Cardiac muscle cell (in vitro differentiated cells and primary cell): ENCODE measurements around the gene BCR. TPM values are rescaled to one million over a fixed set of nuclear protein-coding genes. Genes with fewer than 3 reads are reported as not detected.
A peak's percentile ranks its signal among the peaks of the same experiment; 100 is the strongest.

Source experiments
- DNase-seq, 2 donors: peaks; one replicate each; pipeline versions ENCODE4 v3.0.0 to v3.0.0-alpha.2; 2010 to 2017; ENCODE audit warnings: low read depth in 1 of 2, low spot score in 1 of 2
- H3K27ac ChIP-seq: fragments of 200-600 bp; sonication (generic); 2 replicates; pipeline ENCODE4 v1.5.1; 2016
- H3K27me3 ChIP-seq: fragments of 200-600 bp; sonication (generic); 2 replicates; pipeline ENCODE4 v1.6.0; 2016; ENCODE audit warnings: control low read depth
- H3K36me3 ChIP-seq: fragments of 200-600 bp; sonication (generic); 2 replicates; pipeline ENCODE4 v1.5.1; 2016; ENCODE audit warnings: control low read depth
- H3K4me1 ChIP-seq: fragments of 200-600 bp; sonication (generic); 2 replicates; pipeline ENCODE4 v1.8.1; 2017; ENCODE audit warnings: low read depth, mild to moderate bottlenecking, mixed run types
- H3K4me3 ChIP-seq: fragments of 200-600 bp; sonication (generic); 2 replicates; pipeline ENCODE4 v1.5.1; 2016; ENCODE audit warnings: mild to moderate bottlenecking
- H3K9me3 ChIP-seq: fragments of 200-600 bp; sonication (generic); 2 replicates; pipeline ENCODE4 v1.5.1; 2017; ENCODE audit warnings: low read depth, mild to moderate bottlenecking, control low read depth
- polyA plus RNA-seq: library from polyadenylated mRNA; unstranded; fragments of >200 nt; fragmentation: Nextera tagmentation; extraction: Ambion mirVana; gene quantifications from 2 replicates; pipeline ENCODE4 v1.2.1, GENCODE V29; 2016
- total RNA-seq: library from RNA; depleted of rRNA; stranded (reverse); fragments of >200 nt; gene quantifications from 2 replicates; pipeline ENCODE4 v1.2.3, GENCODE V29; 2016
- TF ChIP-seq, protein P1 (sequence below): IDR thresholded peaks from 2 replicates; pipeline ENCODE4 v1.5.1; 2012; ENCODE audit warnings: low read depth, mild to moderate bottlenecking, low read length

The BCR gene
- total and polyA plus RNA-seq, 2 experiments from 2014 or later, result 30.9 to 53.1 TPM

DNA sequence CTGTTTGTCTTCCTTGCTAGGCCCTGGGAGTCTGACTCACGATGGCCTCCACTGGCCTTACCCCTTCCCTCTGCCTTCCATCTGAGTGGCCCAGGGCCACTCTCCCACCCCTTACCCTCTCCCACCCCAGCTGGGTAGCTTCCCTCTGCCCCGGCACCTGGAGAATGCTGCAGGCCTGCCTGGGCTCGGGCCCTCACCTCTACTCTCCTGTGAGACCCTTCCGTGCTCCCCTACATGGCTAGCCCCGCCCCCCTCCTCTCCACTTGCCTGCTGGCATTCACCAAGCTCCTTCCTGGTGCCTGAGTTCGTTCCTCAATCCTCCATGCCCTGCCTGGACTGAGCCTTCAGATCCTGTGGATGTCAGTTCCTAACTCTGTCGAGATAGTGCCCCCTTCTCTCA, 26.3 kb upstream of the BCR start:
- H3K4me1 ChIP-seq, result no peaks in the 10 kb centered on the region
- no peaks in the 10 kb centered on the region for H3K27me3 ChIP-seq
- H3K4me3 ChIP-seq, result no peak overlapping the region
- no peak for DNase-seq
- H3K36me3 ChIP-seq, result no peaks in the 10 kb centered on the region
- no peaks in the 10 kb centered on the region for H3K9me3 ChIP-seq
- H3K27ac ChIP-seq, result no peak overlapping the region
- TF ChIP-seq, protein P1, sequence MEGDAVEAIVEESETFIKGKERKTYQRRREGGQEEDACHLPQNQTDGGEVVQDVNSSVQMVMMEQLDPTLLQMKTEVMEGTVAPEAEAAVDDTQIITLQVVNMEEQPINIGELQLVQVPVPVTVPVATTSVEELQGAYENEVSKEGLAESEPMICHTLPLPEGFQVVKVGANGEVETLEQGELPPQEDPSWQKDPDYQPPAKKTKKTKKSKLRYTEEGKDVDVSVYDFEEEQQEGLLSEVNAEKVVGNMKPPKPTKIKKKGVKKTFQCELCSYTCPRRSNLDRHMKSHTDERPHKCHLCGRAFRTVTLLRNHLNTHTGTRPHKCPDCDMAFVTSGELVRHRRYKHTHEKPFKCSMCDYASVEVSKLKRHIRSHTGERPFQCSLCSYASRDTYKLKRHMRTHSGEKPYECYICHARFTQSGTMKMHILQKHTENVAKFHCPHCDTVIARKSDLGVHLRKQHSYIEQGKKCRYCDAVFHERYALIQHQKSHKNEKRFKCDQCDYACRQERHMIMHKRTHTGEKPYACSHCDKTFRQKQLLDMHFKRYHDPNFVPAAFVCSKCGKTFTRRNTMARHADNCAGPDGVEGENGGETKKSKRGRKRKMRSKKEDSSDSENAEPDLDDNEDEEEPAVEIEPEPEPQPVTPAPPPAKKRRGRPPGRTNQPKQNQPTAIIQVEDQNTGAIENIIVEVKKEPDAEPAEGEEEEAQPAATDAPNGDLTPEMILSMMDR, result no peak

DNA sequence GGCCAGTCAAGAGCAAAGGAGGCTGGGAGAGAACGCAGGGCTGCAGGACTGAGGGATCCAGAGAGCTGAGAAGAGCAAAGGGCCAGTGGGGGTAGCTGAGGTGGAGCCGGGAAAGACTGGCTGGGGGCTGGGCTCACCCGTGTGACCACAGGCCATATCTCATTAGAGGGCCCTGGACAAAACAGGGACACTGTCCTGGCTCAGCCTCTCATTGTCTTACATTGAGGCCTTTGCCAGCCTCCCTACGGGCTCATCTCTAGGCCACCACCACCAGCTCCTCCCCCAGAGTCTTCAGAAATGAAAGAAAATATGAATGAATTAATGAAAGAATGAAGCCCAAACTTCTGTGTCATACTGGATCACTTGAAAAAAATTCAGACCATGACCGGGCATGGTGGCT, 25.8 kb upstream of the BCR start:
- Histone ChIP-seq H3K27me3 (no peaks in the 10 kb centered on the region), H3K27ac (no peak overlapping the region), H3K4me3 (no peak overlapping the region), H3K4me1 (no peaks in the 10 kb centered on the region), H3K36me3 (no peaks in the 10 kb centered on the region), H3K9me3 (no peaks in the 10 kb centered on the region)
- TF ChIP-seq, protein P1, result no peak
- no peak for DNase-seq

DNA sequence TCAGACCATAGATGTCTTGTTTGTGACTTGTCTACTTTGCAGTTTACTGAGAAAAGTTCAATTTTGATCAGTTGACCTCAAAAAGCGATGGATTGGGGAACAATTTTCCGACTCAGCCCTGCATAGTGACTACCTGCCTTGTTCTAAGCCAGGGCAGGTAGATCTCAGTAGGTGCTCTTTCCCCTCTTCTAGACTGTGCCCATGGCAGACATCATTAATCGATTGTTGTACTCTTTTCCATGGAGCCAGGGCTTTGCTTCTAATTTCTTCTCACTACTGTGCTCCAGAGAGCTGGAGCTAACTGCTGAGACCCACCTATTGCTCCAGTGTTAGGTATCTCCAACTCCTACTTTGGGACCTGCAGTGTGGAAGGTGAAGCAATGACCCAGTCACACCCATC, 25.2 kb upstream of the BCR start:
- TF ChIP-seq, protein P1, result no peak

DNA sequence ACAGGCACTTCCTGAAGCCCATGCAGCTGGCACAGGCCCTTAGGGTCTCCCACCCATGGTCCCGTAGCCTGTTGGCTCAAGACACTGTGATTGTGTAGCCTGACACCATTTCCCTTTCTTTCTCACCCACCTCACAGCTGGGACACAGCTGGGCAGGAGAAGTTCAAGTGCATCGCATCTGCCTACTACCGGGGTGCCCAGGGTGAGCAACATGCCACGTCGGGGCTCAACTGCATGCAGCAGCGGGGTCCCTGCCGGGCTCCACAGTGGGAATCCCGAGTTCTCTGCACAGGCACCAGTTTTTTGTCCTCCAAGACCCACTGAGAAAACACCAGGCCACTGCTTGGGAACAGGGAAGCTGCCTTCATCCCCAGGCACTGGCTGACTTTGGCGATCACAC, 24.5 kb upstream of the BCR start:
- Histone ChIP-seq H3K27me3 (no peaks in the 10 kb centered on the region), H3K27ac (no peak overlapping the region), H3K36me3 (no peaks in the 10 kb centered on the region), H3K4me1 (no peaks in the 10 kb centered on the region), H3K9me3 (no peaks in the 10 kb centered on the region), H3K4me3 (no peak overlapping the region)
- no peak for DNase-seq
- TF ChIP-seq, protein P1, result no peak

More for the DNA sequence above, 25.2 kb upstream of the BCR start:
- no peak overlapping the region for H3K4me3 ChIP-seq
- no peak overlapping the region for H3K27ac ChIP-seq
- H3K36me3 ChIP-seq, result no peaks in the 10 kb centered on the region
- H3K9me3 ChIP-seq, result no peaks in the 10 kb centered on the region
- DNase-seq, result no peak
- H3K4me1 ChIP-seq, result no peaks in the 10 kb centered on the region
- H3K27me3 ChIP-seq, result no peaks in the 10 kb centered on the region

DNA sequence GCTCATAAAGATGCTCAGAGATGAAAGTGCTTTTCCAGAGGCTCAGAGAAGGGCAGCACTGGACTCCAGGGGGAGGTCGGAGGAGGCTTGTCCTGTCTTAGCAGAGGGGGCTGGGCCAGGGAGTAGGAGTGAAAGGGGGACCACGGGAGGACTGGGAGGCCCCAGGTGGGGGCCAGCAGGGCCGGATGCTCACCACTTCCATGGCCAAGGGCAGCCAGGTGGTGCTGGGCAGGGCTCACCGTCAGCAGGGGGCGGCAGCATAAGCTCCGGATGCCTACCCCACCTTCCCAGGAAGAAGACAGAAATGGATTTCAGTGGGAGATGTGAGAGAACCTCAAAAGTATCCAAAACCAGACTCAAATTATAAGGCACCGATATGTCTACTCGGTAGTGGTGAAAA, 24.0 kb upstream of the BCR start:
- Histone ChIP-seq H3K27me3 (no peaks in the 10 kb centered on the region), H3K4me1 (no peaks in the 10 kb centered on the region), H3K4me3 (no peak overlapping the region), H3K27ac (no peak overlapping the region), H3K36me3 (no peaks in the 10 kb centered on the region), H3K9me3 (no peaks in the 10 kb centered on the region)
- TF ChIP-seq, protein P1, result peak; percentile 3
- DNase-seq, result no peak
